ENCODE data around the gene LEFTY2.

Gene LEFTY2

DNA sequence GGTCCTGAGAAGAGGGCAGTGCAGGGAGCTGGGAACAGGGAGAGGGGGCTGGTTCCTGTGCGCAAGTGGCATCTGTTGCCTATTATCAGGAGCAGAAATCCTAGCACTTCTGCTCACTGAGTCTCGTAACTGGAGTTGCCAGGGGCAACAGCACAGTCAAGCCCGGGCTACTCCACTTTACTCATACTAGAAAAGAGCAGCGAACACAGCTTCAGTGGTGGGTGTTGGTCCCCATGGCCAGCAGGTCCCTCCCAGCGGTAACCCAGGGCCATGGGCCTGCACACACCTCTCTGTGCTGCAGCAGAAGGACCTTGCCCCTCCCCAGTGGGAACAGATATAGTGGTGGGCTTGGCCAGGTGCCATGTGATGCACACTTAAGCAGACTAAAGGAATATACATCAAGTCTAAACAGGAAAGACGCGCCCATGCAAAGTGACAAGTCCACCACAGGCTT lies 25.5 kb downstream of the LEFTY2 start:
- ChIA-PET CTCF (interaction anchor here (0.6 to 9.1 kb wide), 4 partner anchors 11 to 439 kb away, joined by 3 to 84 read pairs (median 3); partner anchors contain the start of genes LEFTY1 and SRP9), POLR2A (interaction anchor here (0.8 to 1.3 kb wide), 2 partner anchors 9 to 33 kb away, joined by 3 to 4 read pairs; partner anchors contain the start of genes PYCR2 and TMEM63A)

DNA sequence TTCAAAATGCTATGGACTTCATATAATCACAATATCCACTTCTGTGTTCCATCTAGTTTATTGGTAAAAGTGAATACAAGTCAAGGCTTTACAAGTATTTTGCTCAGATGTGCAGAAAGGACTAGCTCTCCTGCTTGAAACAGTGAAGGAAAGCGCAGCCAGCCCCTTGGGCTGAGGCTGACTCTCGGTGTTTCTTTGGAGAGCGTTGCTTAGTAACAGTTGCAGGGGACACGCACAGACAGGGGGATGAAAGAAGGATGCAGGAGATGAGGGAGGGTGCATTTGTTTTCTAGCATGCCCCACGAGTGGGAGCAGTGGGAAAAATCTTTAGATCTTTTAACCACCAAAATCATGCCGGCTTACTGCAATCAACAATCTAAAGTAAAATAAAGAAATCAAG lies 26.1 kb downstream of the LEFTY2 start:
- Histone ChIP-seq H3K4me3 (ENCODE audit: low read depth, low read length) (no peak overlapping the region), H3K27ac (ENCODE audit: extremely low read depth, low read depth, low read length) (no peak overlapping the region), H3K4me1 (ENCODE audit: control insufficient read depth, insufficient read depth, low read length) (no peaks in the 10 kb centered on the region), H3K36me3 (ENCODE audit: control insufficient read depth in 2 of 2, insufficient read depth in 1 of 2, low read length in 2 of 2) (peaks cover 20 to 43% of the 10 kb centered on the region in 2 experiments), H3K9me3 (ENCODE audit: control insufficient read depth, insufficient read depth, low read depth, low read length) (no peaks in the 10 kb centered on the region)
- ChIA-PET CTCF (interaction anchor here (0.6 to 9.1 kb wide), 6 partner anchors 10 to 438 kb away, joined by 3 to 84 read pairs (median 3); partner anchors contain the start of genes LEFTY1 and TMEM63A), POLR2A (no interaction called here)
- TF ChIP-seq ZNF341 (tag by site-specific recombination; IDR thresholded peaks at IDR 0.05; ENCODE audit: low read depth) = no peak
- no peak for TF ChIP-seq ZNF830 (tag by site-specific recombination; IDR thresholded peaks at IDR 0.05; ENCODE audit: low read depth)
- TF ChIP-seq ZBTB17 (tag by site-specific recombination; IDR thresholded peaks at IDR 0.05) = no peak
- TF ChIP-seq ZNF184 (tag by site-specific recombination; IDR thresholded peaks at IDR 0.05) = no peak
- TF ChIP-seq ZNF843 (tag by site-specific recombination; IDR thresholded peaks at IDR 0.05) = no peak
- TF ChIP-seq ZNF658 (tag by site-specific recombination; IDR thresholded peaks at IDR 0.05) = no peak
- TF ChIP-seq, protein P1, sequence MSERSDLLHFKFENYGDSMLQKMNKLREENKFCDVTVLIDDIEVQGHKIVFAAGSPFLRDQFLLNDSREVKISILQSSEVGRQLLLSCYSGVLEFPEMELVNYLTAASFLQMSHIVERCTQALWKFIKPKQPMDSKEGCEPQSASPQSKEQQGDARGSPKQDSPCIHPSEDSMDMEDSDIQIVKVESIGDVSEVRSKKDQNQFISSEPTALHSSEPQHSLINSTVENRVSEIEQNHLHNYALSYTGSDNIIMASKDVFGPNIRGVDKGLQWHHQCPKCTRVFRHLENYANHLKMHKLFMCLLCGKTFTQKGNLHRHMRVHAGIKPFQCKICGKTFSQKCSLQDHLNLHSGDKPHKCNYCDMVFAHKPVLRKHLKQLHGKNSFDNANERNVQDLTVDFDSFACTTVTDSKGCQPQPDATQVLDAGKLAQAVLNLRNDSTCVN (tag by site-specific recombination; optimal IDR thresholded peaks at IDR 0.05) = no peak
- TF ChIP-seq OSR2 (tag by site-specific recombination; IDR thresholded peaks at IDR 0.05) = no peak
- TF ChIP-seq ZNF155 (tag by site-specific recombination; IDR thresholded peaks at IDR 0.05) = no peak
- TF ChIP-seq ZNF16 (tag by site-specific recombination; IDR thresholded peaks at IDR 0.05; ENCODE audit: low read depth) = no peak
- TF ChIP-seq, protein P2, sequence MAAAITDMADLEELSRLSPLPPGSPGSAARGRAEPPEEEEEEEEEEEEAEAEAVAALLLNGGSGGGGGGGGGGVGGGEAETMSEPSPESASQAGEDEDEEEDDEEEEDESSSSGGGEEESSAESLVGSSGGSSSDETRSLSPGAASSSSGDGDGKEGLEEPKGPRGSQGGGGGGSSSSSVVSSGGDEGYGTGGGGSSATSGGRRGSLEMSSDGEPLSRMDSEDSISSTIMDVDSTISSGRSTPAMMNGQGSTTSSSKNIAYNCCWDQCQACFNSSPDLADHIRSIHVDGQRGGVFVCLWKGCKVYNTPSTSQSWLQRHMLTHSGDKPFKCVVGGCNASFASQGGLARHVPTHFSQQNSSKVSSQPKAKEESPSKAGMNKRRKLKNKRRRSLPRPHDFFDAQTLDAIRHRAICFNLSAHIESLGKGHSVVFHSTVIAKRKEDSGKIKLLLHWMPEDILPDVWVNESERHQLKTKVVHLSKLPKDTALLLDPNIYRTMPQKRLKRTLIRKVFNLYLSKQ (tag by site-specific recombination; IDR thresholded peaks at IDR 0.05; ENCODE audit: borderline replicate concordance) = no peak
- TF ChIP-seq, protein P3, sequence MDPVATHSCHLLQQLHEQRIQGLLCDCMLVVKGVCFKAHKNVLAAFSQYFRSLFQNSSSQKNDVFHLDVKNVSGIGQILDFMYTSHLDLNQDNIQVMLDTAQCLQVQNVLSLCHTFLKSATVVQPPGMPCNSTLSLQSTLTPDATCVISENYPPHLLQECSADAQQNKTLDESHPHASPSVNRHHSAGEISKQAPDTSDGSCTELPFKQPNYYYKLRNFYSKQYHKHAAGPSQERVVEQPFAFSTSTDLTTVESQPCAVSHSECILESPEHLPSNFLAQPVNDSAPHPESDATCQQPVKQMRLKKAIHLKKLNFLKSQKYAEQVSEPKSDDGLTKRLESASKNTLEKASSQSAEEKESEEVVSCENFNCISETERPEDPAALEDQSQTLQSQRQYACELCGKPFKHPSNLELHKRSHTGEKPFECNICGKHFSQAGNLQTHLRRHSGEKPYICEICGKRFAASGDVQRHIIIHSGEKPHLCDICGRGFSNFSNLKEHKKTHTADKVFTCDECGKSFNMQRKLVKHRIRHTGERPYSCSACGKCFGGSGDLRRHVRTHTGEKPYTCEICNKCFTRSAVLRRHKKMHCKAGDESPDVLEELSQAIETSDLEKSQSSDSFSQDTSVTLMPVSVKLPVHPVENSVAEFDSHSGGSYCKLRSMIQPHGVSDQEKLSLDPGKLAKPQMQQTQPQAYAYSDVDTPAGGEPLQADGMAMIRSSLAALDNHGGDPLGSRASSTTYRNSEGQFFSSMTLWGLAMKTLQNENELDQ (tag by site-specific recombination; IDR thresholded peaks at IDR 0.05; ENCODE audit: low read depth) = no peak
- no peak for TF ChIP-seq ZNF837 (tag by site-specific recombination; IDR thresholded peaks at IDR 0.05)
- TF ChIP-seq ZNF133 (tag by site-specific recombination; IDR thresholded peaks at IDR 0.05) = no peak

More for the DNA sequence above, 25.5 kb downstream of the LEFTY2 start:
- no peaks in the 10 kb centered on the region for H3K9me3 ChIP-seq (ENCODE audit: control insufficient read depth, insufficient read depth, low read depth, low read length)
- H3K4me3 ChIP-seq (ENCODE audit: low read depth, low read length) = no peak overlapping the region
- peaks cover 23 to 49% of the 10 kb centered on the region in 2 experiments for H3K36me3 ChIP-seq (ENCODE audit: control insufficient read depth in 2 of 2, insufficient read depth in 1 of 2, low read length in 2 of 2)
- TF ChIP-seq ZNF10 (tag by site-specific recombination; IDR thresholded peaks at IDR 0.05) (no peak), ZNF394 (tag by site-specific recombination; IDR thresholded peaks at IDR 0.05; ENCODE audit: borderline replicate concordance) (peak; percentile 64; the same call in 1 of the 2 replicates), ZNF433 (tag by site-specific recombination; IDR thresholded peaks at IDR 0.05; ENCODE audit: low read depth) (no peak), ZNF776 (tag by site-specific recombination; IDR thresholded peaks at IDR 0.05; ENCODE audit: borderline replicate concordance) (no peak), HOXC10 (CRISPR knock-in tag; IDR thresholded peaks at IDR 0.05) (0 out of 2 replicates have a peak, but pooled peaks have one; percentile 33), SCRT2 (tag by site-specific recombination; IDR thresholded peaks at IDR 0.05) (peak; percentile 48), ZNF521 (tag by site-specific recombination; IDR thresholded peaks at IDR 0.05) (no peak), ZNF560 (tag by site-specific recombination; IDR thresholded peaks at IDR 0.05; ENCODE audit: borderline replicate concordance) (no peak), ZNF701 (tag by site-specific recombination; IDR thresholded peaks at IDR 0.05) (no peak), SCRT1 (tag by site-specific recombination; IDR thresholded peaks at IDR 0.05; ENCODE audit: borderline replicate concordance) (peak; percentile 56; the same call in 1 of the 2 replicates), ZBTB20 (tag by site-specific recombination; IDR thresholded peaks at IDR 0.05) (peak; percentile 69), OSR2 (tag by site-specific recombination; IDR thresholded peaks at IDR 0.05) (0 out of 2 replicates have a peak, but pooled peaks have one; percentile 13), ZNF140 (tag by site-specific recombination; IDR thresholded peaks at IDR 0.05) (peak; percentile 60; the same call in 1 of the 2 replicates)
- TF ChIP-seq, protein P4, sequence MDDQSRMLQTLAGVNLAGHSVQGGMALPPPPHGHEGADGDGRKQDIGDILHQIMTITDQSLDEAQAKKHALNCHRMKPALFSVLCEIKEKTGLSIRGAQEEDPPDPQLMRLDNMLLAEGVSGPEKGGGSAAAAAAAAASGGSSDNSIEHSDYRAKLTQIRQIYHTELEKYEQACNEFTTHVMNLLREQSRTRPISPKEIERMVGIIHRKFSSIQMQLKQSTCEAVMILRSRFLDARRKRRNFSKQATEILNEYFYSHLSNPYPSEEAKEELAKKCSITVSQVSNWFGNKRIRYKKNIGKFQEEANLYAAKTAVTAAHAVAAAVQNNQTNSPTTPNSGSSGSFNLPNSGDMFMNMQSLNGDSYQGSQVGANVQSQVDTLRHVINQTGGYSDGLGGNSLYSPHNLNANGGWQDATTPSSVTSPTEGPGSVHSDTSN (CRISPR knock-in tag; IDR thresholded peaks at IDR 0.05) = no peak
- TF ChIP-seq, protein P5, sequence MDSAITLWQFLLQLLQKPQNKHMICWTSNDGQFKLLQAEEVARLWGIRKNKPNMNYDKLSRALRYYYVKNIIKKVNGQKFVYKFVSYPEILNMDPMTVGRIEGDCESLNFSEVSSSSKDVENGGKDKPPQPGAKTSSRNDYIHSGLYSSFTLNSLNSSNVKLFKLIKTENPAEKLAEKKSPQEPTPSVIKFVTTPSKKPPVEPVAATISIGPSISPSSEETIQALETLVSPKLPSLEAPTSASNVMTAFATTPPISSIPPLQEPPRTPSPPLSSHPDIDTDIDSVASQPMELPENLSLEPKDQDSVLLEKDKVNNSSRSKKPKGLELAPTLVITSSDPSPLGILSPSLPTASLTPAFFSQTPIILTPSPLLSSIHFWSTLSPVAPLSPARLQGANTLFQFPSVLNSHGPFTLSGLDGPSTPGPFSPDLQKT (IDR thresholded peaks at IDR 0.05; ENCODE audit: borderline replicate concordance, low read depth, low read length) = no peak
- H3K27ac ChIP-seq (ENCODE audit: extremely low read depth, low read depth, low read length) = no peak overlapping the region
- H3K4me1 ChIP-seq (ENCODE audit: control insufficient read depth, insufficient read depth, low read length) = no peaks in the 10 kb centered on the region

Data from HEK293 (cell line).